RWPE2 (cell line): ENCODE data around the gene GORASP2.

Source experiments
- ATAC-seq: fragments of 200-7000 bp; cut with Tn5 transposase; 3 replicates; pipeline ENCODE4 v1.9.1; 2021; ENCODE audit warnings: low read depth
- DNase-seq: peaks from one replicate; pipeline ENCODE4 v3.0.0-alpha.2; 2020; ENCODE audit warnings: low spot score
- H3K27ac ChIP-seq: fragments of 450-650 bp; 2 replicates; pipeline ENCODE4 v1.5.1; 2017; ENCODE audit warnings: mild to moderate bottlenecking; ENCODE audit not compliant: poor library complexity, severe bottlenecking
- H3K27me3 ChIP-seq: fragments of 250-450 bp; sonication (Bioruptor Pico); 2 replicates; pipeline ENCODE4 v1.5.1; 2021; ENCODE audit warnings: mild to moderate bottlenecking, moderate library complexity; ENCODE audit not compliant: insufficient read depth, poor library complexity, severe bottlenecking
- H3K36me3 ChIP-seq: fragments of 250-450 bp; sonication (Bioruptor Pico); 2 replicates; pipeline ENCODE4 v1.5.1; 2020; ENCODE audit warnings: low read depth, mild to moderate bottlenecking, moderate library complexity
- H3K4me1 ChIP-seq: fragments of 250-450 bp; sonication (Bioruptor Pico); 2 replicates; pipeline ENCODE4 v1.5.1; 2021; ENCODE audit warnings: mild to moderate bottlenecking, moderate library complexity; ENCODE audit not compliant: insufficient read depth, poor library complexity, severe bottlenecking
- H3K4me3 ChIP-seq: fragments of 250-450 bp; sonication (Bioruptor Pico); 2 replicates; pipeline ENCODE4 v1.5.1; 2021; ENCODE audit warnings: mild to moderate bottlenecking, moderate library complexity; ENCODE audit not compliant: severe bottlenecking
- H3K9me3 ChIP-seq: fragments of 250-450 bp; sonication (Bioruptor Pico); 2 replicates; pipeline ENCODE4 v1.5.1; 2021; ENCODE audit warnings: mild to moderate bottlenecking, moderate library complexity; ENCODE audit not compliant: severe bottlenecking
- TF ChIP-seq, protein P1 (sequence below): fragments of 450-650 bp; IDR thresholded peaks from one replicate; pipeline ENCODE4 v1.5.1; 2017; ENCODE audit warnings: mild to moderate bottlenecking, moderate library complexity; ENCODE audit not compliant: poor library complexity, severe bottlenecking

The GORASP2 gene

DNA sequence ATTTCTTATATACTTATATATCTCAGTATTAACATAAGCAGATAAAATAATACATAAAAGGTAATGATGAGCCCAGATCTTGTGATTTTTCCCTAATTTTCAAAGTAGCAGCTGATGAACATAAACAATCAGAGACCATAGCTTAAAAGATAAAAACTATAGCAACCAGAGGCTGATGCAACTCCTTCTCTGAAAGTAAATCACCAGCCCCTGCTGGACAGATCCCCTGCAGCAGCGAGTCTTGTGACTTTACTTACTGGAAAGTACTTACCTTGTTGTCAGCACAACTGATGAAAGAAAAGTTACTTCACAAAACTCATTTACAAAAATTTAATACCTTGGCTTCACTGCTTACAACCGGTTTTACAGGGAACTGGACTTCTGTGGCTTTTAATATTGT is 67.3 kb downstream of the GORASP2 start:
- no peaks in the 10 kb centered on the region for H3K9me3 ChIP-seq
- no peaks in the 10 kb centered on the region for H3K4me1 ChIP-seq
- no peak overlapping the region for H3K4me3 ChIP-seq
- TF ChIP-seq, protein P1, sequence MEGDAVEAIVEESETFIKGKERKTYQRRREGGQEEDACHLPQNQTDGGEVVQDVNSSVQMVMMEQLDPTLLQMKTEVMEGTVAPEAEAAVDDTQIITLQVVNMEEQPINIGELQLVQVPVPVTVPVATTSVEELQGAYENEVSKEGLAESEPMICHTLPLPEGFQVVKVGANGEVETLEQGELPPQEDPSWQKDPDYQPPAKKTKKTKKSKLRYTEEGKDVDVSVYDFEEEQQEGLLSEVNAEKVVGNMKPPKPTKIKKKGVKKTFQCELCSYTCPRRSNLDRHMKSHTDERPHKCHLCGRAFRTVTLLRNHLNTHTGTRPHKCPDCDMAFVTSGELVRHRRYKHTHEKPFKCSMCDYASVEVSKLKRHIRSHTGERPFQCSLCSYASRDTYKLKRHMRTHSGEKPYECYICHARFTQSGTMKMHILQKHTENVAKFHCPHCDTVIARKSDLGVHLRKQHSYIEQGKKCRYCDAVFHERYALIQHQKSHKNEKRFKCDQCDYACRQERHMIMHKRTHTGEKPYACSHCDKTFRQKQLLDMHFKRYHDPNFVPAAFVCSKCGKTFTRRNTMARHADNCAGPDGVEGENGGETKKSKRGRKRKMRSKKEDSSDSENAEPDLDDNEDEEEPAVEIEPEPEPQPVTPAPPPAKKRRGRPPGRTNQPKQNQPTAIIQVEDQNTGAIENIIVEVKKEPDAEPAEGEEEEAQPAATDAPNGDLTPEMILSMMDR, result no peak
- no peak overlapping the region for H3K27ac ChIP-seq
- DNase-seq, result no peak
- no peaks in the 10 kb centered on the region for H3K27me3 ChIP-seq
- H3K36me3 ChIP-seq, result peaks cover 65% of the 10 kb centered on the region
- no peak for ATAC-seq

DNA sequence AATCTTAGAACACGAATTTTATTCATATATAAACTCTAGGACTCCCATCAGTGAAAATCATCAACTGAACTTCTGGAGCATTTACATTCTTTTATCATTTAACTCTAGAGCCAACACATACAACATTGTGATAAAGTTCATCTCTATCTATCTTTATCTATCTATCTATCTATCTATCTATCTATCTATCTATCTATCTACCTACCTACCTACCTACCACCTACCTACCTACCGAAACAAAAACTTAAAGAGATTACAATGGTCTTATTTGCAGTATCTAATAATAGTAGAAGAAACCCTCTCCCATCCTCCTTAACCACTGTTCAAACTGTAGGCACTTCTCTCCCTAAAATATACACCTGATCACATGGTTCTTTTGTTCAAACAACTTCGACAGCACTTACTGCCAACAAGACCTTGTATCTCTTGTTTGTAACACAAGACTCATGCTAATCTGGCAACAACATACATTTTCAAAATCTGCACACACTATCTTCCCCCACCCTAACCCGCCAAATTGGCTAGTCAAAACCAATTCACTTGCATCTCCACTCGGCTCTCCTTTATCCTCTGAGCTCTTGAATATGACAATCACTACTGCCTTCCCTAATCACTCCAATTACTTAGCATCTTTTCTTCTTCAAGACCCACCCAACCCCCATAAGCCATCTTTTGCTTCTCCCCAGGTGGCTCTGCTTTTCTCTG is 69.0 kb downstream of the GORASP2 start:
- Histone ChIP-seq H3K4me3 (no peak overlapping the region), H3K27ac (no peak overlapping the region), H3K9me3 (no peaks in the 10 kb centered on the region), H3K4me1 (no peaks in the 10 kb centered on the region), H3K36me3 (peaks cover 49% of the 10 kb centered on the region), H3K27me3 (no peaks in the 10 kb centered on the region)
- TF ChIP-seq, protein P1, result no peak
- no peak for ATAC-seq
- no peak for DNase-seq

DNA sequence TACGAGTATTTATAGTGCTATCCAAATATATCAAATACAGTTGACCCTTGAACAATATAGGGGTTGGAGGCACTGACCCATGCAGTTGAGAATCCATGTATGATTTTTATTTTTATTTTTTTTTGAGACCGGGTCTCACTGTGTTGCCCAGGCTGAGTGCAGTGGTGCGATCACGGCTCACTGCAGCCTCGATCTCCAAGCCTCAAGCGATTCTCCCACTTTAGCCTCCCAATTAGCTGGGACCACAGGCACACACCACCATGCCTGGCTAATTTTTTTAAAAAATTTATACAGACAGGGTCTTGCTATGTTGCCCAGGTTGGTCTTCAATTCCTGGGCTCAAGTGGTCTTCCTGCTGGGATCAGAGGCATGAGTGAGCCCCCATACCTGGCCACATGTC is 70.6 kb downstream of the GORASP2 start:
- ATAC-seq (no peak), DNase-seq (no peak)
- no peaks in the 10 kb centered on the region for H3K4me1 ChIP-seq
- H3K4me3 ChIP-seq, result no peak overlapping the region
- H3K27ac ChIP-seq, result no peak overlapping the region
- H3K36me3 ChIP-seq, result peaks cover 46% of the 10 kb centered on the region
- no peaks in the 10 kb centered on the region for H3K9me3 ChIP-seq
- H3K27me3 ChIP-seq, result no peaks in the 10 kb centered on the region
- TF ChIP-seq, protein P1, result no peak

DNA sequence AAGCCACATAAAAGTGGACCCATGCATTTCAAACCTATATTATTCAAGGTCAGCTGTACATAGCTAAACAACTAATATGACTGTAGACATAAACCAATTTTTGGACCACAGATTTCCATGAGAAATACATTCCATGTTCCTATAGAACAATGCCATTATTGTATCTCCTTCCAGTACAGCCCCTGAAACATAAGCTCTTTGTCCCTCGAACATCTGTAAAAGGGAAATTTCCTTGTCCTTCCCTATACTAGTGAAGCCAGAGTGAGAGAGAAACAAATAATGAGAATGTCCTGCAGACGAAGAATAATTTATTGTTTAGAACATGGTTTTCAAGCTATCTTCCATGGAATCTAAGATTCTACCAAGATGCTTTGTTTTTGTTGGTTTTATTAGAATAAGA is 75.3 kb downstream of the GORASP2 start:
- H3K27ac ChIP-seq, result no peak overlapping the region
- no peaks in the 10 kb centered on the region for H3K27me3 ChIP-seq
- no peak for ATAC-seq
- H3K4me1 ChIP-seq, result no peaks in the 10 kb centered on the region
- no peak overlapping the region for H3K4me3 ChIP-seq
- H3K9me3 ChIP-seq, result no peaks in the 10 kb centered on the region
- no peak for DNase-seq
- TF ChIP-seq, protein P1, result no peak
- H3K36me3 ChIP-seq, result peaks cover 48% of the 10 kb centered on the region

DNA sequence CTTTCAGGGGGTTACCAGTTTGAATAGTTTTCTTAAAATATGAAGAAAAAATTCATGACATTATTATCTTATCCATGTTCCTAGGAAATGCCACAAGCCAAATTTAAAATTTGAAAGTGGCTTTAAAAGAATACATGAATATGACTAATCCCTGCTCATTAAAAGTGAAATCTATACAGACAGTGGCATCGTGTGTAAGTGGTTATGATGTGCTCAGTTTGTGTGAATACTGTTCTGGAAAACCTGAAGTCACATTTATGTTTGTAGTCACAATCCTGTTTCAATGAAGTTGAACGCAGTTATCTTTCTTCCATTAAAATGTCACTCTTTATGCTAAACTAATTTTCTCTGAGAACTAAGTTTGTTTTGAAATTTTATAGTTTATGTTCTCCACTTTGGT is 75.8 kb downstream of the GORASP2 start:
- ATAC-seq (no peak), DNase-seq (no peak)
- TF ChIP-seq, protein P1, result no peak
- H3K4me1 ChIP-seq, result no peaks in the 10 kb centered on the region
- H3K4me3 ChIP-seq, result no peak overlapping the region
- H3K36me3 ChIP-seq, result peaks cover 48% of the 10 kb centered on the region
- no peaks in the 10 kb centered on the region for H3K9me3 ChIP-seq
- no peaks in the 10 kb centered on the region for H3K27me3 ChIP-seq
- H3K27ac ChIP-seq, result no peak overlapping the region
